ENCODE measurements around the gene UPK2. TPM values are rescaled to one million over a fixed set of nuclear protein-coding genes. Genes with fewer than 3 reads are reported as not detected.
"Not testable (repeated sequence)": the region's sequence is repeated elsewhere in the genome, so short reads cannot be mapped to it uniquely, and the experiment has no call there.

UPK2 gene
- total RNA-seq, 4 donors from 2014 or later, result not detected

DNA sequence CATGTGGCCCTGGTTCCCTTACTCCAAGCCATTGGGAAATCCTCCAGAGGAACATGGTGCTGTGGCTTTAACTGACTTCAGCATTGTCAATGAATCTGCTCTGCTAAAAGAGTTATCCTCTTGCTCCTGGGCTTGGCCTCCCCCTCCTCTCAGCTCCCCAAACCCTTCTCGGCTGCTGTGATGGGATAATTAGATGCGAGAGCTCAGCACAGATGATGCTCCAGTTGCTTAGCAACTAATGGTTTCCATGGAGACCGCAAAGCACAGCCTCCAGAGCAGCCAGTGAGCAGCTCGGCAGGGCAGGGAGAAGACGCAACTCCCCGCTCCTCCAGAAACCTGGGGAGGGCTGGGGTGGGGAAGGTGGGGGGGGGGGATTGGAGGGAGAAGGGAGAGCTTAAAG, 2.8 kb upstream of the UPK2 start:
- 72% methylated on average over 6 of the region's 6 CpGs for WGBS
- Histone ChIP-seq H3K27me3 (peaks cover 3% of the 10 kb centered on the region), H3K36me3 (no peaks in the 10 kb centered on the region), H3K4me1 (peaks cover 5% of the 10 kb centered on the region), H3K4me3 (no peak overlapping the region), H3K27ac (no peak overlapping the region), H3K9me3 (no peaks in the 10 kb centered on the region)
- TF ChIP-seq CTCF (IDR thresholded peaks at IDR 0.05), result no peak
- DNase-seq (ENCODE audit: low spot score in 2 of 2), result no peak

DNA sequence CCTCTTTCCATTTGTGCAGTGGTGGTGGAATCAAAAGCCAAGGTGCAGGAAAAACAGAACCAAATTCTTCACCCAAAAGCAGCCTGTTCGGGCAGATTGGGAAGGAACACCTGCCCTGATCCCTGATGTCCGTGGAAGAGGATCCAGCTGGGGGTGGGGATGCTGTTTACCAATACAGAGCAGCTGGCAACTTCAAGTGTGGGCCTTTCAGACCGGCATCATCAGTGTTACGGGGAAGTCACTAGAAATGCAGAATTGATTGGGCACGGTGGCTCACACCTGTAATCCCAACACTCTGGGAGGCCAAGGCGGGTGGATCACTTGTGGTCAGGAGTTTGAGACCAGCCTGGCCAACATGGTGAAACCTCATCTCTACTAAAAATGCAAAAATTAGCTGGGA, 2.1 kb upstream of the UPK2 start:
- not testable (repeated sequence) for H3K27me3 ChIP-seq; H3K4me3 ChIP-seq; DNase-seq (ENCODE audit: low spot score in 2 of 2); H3K27ac ChIP-seq; H3K4me1 ChIP-seq; H3K36me3 ChIP-seq; H3K9me3 ChIP-seq
- 78% methylated on average over 6 of the region's 6 CpGs for WGBS

GRCh38 chr11:118956847-118957469, 860 bp downstream of the UPK2 start:
- peaks cover 3% of the 10 kb centered on the region for H3K27me3 ChIP-seq
- H3K36me3 ChIP-seq, result no peaks in the 10 kb centered on the region
- H3K4me1 ChIP-seq, result peaks cover 5% of the 10 kb centered on the region
- TF ChIP-seq POLR2A (IDR thresholded peaks at IDR 0.05), result no peak
- TF ChIP-seq CTCF (IDR thresholded peaks at IDR 0.05), result no peak
- TF ChIP-seq POLR2AphosphoS5 (IDR thresholded peaks at IDR 0.05), result no peak
- TF ChIP-seq EP300 (IDR thresholded peaks at IDR 0.05), result no peak
- no peak overlapping the region for H3K27ac ChIP-seq
- 63% methylated on average over 9 of the region's 14 CpGs for WGBS
- H3K4me3 ChIP-seq, result no peak overlapping the region
- H3K9me3 ChIP-seq, result no peaks in the 10 kb centered on the region
- DNase-seq (ENCODE audit: low spot score in 2 of 2), result no peak

DNA sequence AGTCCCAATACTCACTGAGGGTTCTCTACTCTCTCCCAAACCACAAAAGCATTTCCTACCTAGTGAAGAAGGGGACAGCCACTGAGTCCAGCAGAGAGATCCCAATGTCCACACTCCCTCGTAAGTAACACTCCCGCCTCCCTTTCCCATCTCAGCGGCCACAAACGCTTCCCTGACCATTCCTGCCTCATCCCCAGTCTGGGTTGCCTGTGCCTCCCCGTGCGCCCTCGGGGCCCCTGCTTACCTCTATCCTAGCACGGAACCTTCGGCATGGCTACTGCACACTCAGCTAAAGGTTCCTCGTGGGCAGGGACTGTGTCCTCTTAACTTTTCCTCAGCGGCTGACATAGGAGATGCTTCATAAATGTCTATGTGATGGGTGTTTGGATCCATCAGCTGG, 1.5 kb downstream of the UPK2 start:
- Histone ChIP-seq H3K9me3 (no peaks in the 10 kb centered on the region), H3K27me3 (peaks cover 3% of the 10 kb centered on the region), H3K4me3 (no peak overlapping the region), H3K27ac (no peak overlapping the region), H3K4me1 (peaks cover 5% of the 10 kb centered on the region), H3K36me3 (no peaks in the 10 kb centered on the region)
- WGBS, result 90% methylated on average over 11 of the region's 11 CpGs
- no peak for DNase-seq (ENCODE audit: low spot score in 2 of 2)
- no peak for TF ChIP-seq POLR2AphosphoS5 (IDR thresholded peaks at IDR 0.05)
- no peak for TF ChIP-seq POLR2A (IDR thresholded peaks at IDR 0.05)
- no peak for TF ChIP-seq CTCF (IDR thresholded peaks at IDR 0.05)
- TF ChIP-seq EP300 (IDR thresholded peaks at IDR 0.05), result no peak

- DNase-seq (ENCODE audit: low spot score in 2 of 2), result no peak
- H3K9me3 ChIP-seq, result no peaks in the 10 kb centered on the region
- no peak overlapping the region for H3K4me3 ChIP-seq
- WGBS, result 91% methylated on average over 6 of the region's 8 CpGs
- H3K4me1 ChIP-seq, result peaks cover 5% of the 10 kb centered on the region
- H3K27ac ChIP-seq, result no peak overlapping the region
- no peak for TF ChIP-seq POLR2AphosphoS5 (IDR thresholded peaks at IDR 0.05)
- TF ChIP-seq CTCF (IDR thresholded peaks at IDR 0.05), result no peak
- no peak for TF ChIP-seq POLR2A (IDR thresholded peaks at IDR 0.05)
- no peaks in the 10 kb centered on the region for H3K36me3 ChIP-seq
- peaks cover 3% of the 10 kb centered on the region for H3K27me3 ChIP-seq
Observed at GRCh38 chr11:118957968-118958367, 1.9 kb downstream of the UPK2 start.

GRCh38 chr11:118958577-118958976, 2.5 kb downstream of the UPK2 start:
- H3K36me3 ChIP-seq, result no peaks in the 10 kb centered on the region
- no peak overlapping the region for H3K4me3 ChIP-seq
- H3K4me1 ChIP-seq, result peaks cover 5% of the 10 kb centered on the region
- TF ChIP-seq POLR2A (IDR thresholded peaks at IDR 0.05), result no peak
- no peak for TF ChIP-seq CTCF (IDR thresholded peaks at IDR 0.05)
- TF ChIP-seq EP300 (IDR thresholded peaks at IDR 0.05), result no peak
- TF ChIP-seq POLR2AphosphoS5 (IDR thresholded peaks at IDR 0.05), result no peak
- H3K9me3 ChIP-seq, result no peaks in the 10 kb centered on the region
- no peak for DNase-seq (ENCODE audit: low spot score in 2 of 2)
- 88% methylated on average over 2 of the region's 2 CpGs for WGBS
- H3K27me3 ChIP-seq, result no peaks in the 10 kb centered on the region
- H3K27ac ChIP-seq, result no peak overlapping the region

All from suprapubic skin (tissue), 4 donors.